SJCRH30 (cell line): ENCODE data around the gene BMP6. TPM values are rescaled to one million over a fixed set of nuclear protein-coding genes. Genes with fewer than 3 reads are reported as not detected.
"Not testable (repeated sequence)": the region's sequence is repeated elsewhere in the genome, so short reads cannot be mapped to it uniquely, and the experiment has no call there.

Source experiments
- DNase-seq, 2 experiments: peaks; one replicate each; pipeline ENCODE4 v3.0.0-alpha.2; 2015 to 2020
- H3K27ac ChIP-seq: fragments of 250-450 bp; sonication (Bioruptor Pico); 2 replicates; pipeline ENCODE4 v1.5.1; 2020; ENCODE audit warnings: mild to moderate bottlenecking, moderate library complexity
- H3K27me3 ChIP-seq: fragments of 250-450 bp; sonication (Bioruptor Pico); 2 replicates; pipeline ENCODE4 v1.5.1; 2020; ENCODE audit warnings: mild to moderate bottlenecking, moderate library complexity
- H3K36me3 ChIP-seq: fragments of 250-450 bp; sonication (Bioruptor Pico); 2 replicates; pipeline ENCODE4 v1.5.1; 2020; ENCODE audit warnings: mild to moderate bottlenecking, moderate library complexity
- H3K4me1 ChIP-seq: fragments of 250-450 bp; sonication (Bioruptor Pico); 2 replicates; pipeline ENCODE4 v1.5.1; 2020; ENCODE audit warnings: mild to moderate bottlenecking, moderate library complexity
- H3K4me3 ChIP-seq: fragments of 250-450 bp; sonication (Bioruptor Pico); 2 replicates; pipeline ENCODE4 v1.5.1; 2020; ENCODE audit warnings: mild to moderate bottlenecking, moderate library complexity
- H3K9me3 ChIP-seq: fragments of 250-450 bp; sonication (Bioruptor Pico); replicated peaks from 2 replicates; pipeline ENCODE4 v1.5.1; 2020; ENCODE audit warnings: mild to moderate bottlenecking, moderate library complexity
- total RNA-seq: library from RNA; depleted of rRNA; stranded (reverse); fragments of >200 nt; shearing (Covaris generic); gene quantifications from 2 replicates; pipeline ENCODE4 v1.2.3, GENCODE V29; 2014

BMP6 gene
- total RNA-seq, 1 experiment from 2014 or later = 2.2 TPM

DNA sequence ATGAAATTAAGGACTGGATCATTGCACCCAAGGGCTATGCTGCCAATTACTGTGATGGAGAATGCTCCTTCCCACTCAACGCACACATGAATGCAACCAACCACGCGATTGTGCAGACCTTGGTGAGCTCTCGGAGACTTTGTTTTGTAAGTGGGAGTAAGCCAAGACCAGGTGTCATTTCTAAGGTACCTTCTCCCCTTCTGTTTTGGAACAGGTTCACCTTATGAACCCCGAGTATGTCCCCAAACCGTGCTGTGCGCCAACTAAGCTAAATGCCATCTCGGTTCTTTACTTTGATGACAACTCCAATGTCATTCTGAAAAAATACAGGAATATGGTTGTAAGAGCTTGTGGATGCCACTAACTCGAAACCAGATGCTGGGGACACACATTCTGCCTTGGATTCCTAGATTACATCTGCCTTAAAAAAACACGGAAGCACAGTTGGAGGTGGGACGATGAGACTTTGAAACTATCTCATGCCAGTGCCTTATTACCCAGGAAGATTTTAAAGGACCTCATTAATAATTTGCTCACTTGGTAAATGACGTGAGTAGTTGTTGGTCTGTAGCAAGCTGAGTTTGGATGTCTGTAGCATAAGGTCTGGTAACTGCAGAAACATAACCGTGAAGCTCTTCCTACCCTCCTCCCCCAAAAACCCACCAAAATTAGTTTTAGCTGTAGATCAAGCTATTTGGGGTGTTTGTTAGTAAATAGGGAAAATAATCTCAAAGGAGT is 154.2 kb downstream of the BMP6 start:
- Histone ChIP-seq H3K4me3 (no peak overlapping the region), H3K4me1 (no peaks in the 10 kb centered on the region), H3K27ac (no peak overlapping the region), H3K27me3 (no peaks in the 10 kb centered on the region), H3K9me3 (no peaks in the 10 kb centered on the region), H3K36me3 (peaks cover 3% of the 10 kb centered on the region; the same call in 1 of the 2 replicates)
- DNase-seq = no peak

DNA sequence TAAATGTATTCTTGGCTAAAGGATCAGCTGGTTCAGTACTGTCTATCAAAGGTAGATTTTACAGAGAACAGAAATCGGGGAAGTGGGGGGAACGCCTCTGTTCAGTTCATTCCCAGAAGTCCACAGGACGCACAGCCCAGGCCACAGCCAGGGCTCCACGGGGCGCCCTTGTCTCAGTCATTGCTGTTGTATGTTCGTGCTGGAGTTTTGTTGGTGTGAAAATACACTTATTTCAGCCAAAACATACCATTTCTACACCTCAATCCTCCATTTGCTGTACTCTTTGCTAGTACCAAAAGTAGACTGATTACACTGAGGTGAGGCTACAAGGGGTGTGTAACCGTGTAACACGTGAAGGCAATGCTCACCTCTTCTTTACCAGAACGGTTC is 154.8 kb downstream of the BMP6 start:
- H3K27me3 ChIP-seq = no peaks in the 10 kb centered on the region
- H3K9me3 ChIP-seq = no peaks in the 10 kb centered on the region
- H3K4me1 ChIP-seq = no peaks in the 10 kb centered on the region
- DNase-seq = no peak
- peaks cover 3% of the 10 kb centered on the region; the same call in 1 of the 2 replicates for H3K36me3 ChIP-seq
- no peak overlapping the region for H3K4me3 ChIP-seq
- H3K27ac ChIP-seq = no peak overlapping the region

DNA sequence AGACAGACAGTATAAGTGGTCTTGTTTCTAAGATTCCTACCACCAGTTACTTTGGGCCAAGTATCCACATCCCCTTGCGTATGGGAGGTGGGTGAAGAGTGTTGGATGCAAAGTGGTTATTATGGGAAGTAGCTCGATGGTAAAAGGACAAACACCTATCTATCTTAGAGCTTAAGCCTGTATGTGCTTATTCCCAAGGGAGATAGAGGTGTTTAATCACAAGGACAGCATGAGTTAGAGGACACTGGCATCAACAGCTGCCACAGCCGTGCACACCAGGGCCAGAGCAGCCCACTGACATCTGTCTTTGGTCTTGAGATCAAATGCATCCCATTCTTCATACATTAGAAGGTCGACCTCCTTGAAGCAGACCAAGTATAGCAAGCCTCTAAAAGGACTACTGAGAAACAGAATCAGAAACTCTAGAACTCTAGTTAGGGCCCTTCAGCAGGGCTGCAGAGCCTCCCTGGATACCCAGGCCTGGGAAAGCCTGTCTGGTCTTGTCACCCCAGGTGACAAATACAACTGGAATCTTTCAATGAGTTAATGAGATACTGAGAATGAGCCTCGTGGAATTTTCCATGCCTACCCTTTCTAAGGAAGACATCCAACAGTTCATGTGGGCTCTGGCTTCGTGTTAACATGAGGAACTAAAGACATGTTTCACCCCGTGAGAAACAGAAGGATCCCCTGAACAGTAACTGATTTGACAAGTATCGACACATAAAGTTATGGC is 156.0 kb downstream of the BMP6 start:
- H3K27me3 ChIP-seq = no peaks in the 10 kb centered on the region
- H3K4me3 ChIP-seq = no peak overlapping the region
- DNase-seq = no peak
- H3K9me3 ChIP-seq = no peaks in the 10 kb centered on the region
- H3K27ac ChIP-seq = no peak overlapping the region
- peaks cover 3% of the 10 kb centered on the region; the same call in 1 of the 2 replicates for H3K36me3 ChIP-seq
- no peaks in the 10 kb centered on the region for H3K4me1 ChIP-seq

DNA sequence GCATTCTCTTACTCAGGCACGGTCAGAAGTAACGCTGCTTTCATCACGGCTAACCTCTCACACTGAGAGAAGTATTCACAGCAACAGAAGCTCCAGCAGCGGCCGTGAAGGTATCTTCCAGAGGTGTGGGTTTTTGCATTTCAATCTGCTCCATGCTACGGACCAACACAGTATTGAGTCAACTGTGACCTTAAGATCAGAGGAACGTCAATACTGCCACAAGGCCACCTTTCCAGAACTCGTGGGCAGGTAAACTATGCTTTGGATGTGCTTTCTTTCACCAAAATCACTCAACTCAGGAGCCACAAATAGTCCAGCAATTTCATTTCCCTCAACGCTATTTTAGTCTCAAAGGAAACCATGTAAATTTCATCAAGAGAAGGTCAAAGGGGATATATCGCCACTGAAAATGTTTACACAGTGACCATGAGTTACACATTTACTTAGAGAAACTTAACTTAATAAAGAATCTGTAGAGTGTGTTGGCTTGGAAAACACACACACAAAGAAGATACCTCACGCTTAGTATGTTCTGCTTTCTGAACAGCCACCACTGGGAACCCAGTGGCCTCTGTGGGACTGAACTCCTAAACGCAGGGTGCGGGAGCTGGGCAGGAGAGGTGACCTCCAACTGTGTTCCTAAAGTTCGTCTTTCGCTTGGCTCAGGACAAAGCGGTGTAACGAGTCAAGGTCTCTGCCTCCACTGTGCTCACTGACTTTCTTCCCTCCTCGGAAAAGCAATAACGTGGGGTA is 156.8 kb downstream of the BMP6 start:
- Histone ChIP-seq H3K36me3 (peaks cover 3% of the 10 kb centered on the region; the same call in 1 of the 2 replicates), H3K27me3 (no peaks in the 10 kb centered on the region), H3K4me3 (no peak overlapping the region)

DNA sequence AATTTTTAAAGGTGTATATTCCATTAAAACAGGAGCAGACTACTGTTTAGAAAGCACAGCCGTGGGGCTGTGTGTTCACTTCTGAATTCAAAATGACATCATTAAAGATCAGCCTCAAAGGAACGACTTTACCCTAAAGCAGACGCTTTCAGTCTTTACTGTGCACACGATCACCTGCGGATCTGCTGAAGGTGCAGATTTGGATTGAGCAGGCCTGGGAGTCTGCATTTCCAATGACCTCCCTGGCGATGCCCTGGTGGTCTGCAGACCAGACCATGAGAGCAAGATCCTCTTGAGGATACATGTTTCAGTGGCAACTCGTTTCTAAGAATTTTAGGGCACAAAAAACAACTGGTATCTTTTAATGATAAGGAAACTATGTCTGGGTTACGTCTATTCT is 157.5 kb downstream of the BMP6 start:
- Histone ChIP-seq H3K4me3 (no peak overlapping the region), H3K27ac (no peak overlapping the region), H3K36me3 (peaks cover 3% of the 10 kb centered on the region; the same call in 1 of the 2 replicates), H3K9me3 (no peaks in the 10 kb centered on the region), H3K4me1 (no peaks in the 10 kb centered on the region), H3K27me3 (no peaks in the 10 kb centered on the region)
- DNase-seq = no peak

More for the DNA sequence above, 156.8 kb downstream of the BMP6 start:
- no peak for DNase-seq
- Histone ChIP-seq H3K27ac (no peak overlapping the region), H3K9me3 (no peaks in the 10 kb centered on the region), H3K4me1 (no peaks in the 10 kb centered on the region)

DNA sequence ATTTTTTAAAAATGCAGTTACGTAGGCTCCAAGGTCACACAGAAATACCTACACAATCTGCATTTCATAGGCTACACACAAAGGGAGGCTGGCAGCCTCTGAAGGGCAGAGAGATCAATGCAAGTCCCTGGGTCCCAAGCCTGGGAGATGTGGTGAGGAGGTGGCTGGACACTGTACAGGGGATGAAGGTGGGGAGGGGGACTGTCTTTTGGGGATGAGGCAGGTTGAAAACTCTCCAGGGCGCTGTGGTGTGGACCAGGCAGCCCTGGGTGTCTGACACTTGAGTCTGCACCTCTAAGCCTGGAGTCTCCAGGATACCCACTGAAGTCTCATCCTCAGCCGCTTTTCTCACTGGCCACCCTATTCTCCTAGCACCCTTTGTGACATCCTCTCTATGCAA is 160.2 kb downstream of the BMP6 start:
- Histone ChIP-seq H3K4me1 (no peaks in the 10 kb centered on the region), H3K9me3 (no peaks in the 10 kb centered on the region), H3K4me3 (no peak overlapping the region), H3K27me3 (no peaks in the 10 kb centered on the region), H3K36me3 (peaks cover 3% of the 10 kb centered on the region; the same call in 1 of the 2 replicates), H3K27ac (no peak overlapping the region)
- no peak for DNase-seq

GRCh38 chr6:7887278-7887991 is 161.5 kb downstream of the BMP6 start:
- DNase-seq = no peak
- Histone ChIP-seq H3K27me3 (no peaks in the 10 kb centered on the region), H3K4me1 (no peaks in the 10 kb centered on the region), H3K36me3 (peaks cover 3% of the 10 kb centered on the region; the same call in 1 of the 2 replicates), H3K9me3 (no peaks in the 10 kb centered on the region), H3K27ac (no peak overlapping the region), H3K4me3 (no peak overlapping the region)

DNA sequence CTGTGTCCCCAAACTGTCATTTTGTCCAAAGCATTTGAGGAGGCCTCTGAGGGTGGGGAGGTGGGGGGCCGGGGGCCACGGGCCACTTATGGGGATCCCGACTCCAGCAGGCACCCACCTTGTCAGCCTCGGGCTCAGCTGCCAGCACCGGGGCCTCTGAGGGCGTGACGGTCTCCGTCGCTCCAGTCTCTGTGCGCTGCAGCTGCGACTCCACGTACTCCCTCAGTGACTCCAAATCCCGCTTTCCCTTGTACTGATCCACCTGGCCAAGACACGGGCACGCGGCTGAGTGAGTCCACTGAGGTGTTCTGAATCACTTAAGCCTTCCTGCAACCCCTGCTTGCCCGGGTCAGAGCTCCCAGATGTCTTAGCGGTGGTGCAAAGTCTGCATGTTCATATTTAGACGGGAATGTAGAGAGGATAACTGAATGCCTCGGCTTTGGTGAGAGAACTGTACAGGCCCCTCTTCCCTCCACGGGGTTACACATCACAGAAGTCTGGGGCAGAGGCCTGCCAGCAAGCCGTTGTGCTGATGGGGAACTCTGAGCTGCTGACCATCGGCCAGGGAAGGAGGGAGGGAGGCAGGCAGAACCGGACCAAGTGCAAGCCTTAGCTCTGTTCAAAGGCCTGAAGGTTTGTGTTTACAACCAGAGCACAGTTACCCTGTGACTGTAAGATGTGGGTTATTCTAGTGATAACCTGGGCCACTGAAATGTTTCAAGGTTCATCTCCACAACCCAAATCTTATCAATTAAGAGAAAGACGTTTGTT is 162.9 kb downstream of the BMP6 start:
- no peaks in the 10 kb centered on the region for H3K27me3 ChIP-seq
- H3K9me3 ChIP-seq = no peaks in the 10 kb centered on the region
- no peak for DNase-seq
- no peak overlapping the region for H3K27ac ChIP-seq
- peaks cover 3% of the 10 kb centered on the region; the same call in 1 of the 2 replicates for H3K36me3 ChIP-seq
- H3K4me3 ChIP-seq = no peak overlapping the region
- H3K4me1 ChIP-seq = no peaks in the 10 kb centered on the region

DNA sequence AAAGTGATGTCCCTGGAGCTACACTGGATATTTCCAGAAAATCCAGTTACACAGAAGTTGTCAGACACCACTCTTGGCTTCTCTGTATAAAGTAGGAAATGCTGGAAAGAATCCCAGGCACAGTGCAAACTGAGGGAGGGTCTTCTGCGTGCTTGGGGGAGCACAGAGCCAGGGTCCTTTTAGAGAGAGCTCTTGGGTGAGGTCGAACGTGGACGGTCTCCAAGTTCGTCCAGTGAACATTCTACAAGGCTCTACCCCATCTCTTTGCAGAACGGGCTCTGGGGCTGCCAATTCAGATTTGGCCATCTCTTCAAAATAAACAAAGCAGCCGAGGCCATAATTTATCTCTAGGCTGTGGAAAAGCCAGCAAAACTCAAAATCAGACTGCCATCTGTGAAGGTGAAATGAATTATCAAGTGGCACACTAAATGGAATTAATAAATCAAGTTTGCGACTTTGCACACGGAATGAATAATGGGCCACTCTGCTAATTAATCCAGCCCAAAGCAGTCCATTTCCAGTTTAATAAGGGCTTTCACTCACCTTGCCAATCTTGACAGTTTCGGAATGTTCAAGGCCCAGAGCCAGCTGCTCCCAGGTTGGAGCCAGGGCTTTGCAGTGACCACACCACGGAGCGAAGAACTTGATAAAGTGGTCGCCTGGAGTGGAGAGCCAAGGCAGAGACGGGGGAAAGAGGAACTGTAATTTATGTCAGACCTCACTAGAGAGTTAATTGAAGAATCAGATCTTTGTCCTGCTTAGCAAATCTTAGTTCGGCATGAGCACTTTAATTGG is 165.4 kb downstream of the BMP6 start:
- Histone ChIP-seq H3K9me3 (no peaks in the 10 kb centered on the region), H3K4me3 (no peak overlapping the region), H3K4me1 (no peaks in the 10 kb centered on the region), H3K27me3 (no peaks in the 10 kb centered on the region), H3K36me3 (peaks cover 7% of the 10 kb centered on the region; the same call in 1 of the 2 replicates), H3K27ac (no peak overlapping the region)
- DNase-seq = no peak

GRCh38 chr6:7892367-7892766 is 166.5 kb downstream of the BMP6 start:
- H3K4me1 ChIP-seq, H3K27me3 ChIP-seq, H3K36me3 ChIP-seq, DNase-seq, H3K27ac ChIP-seq, H3K9me3 ChIP-seq, H3K4me3 ChIP-seq: not testable (repeated sequence)

DNA sequence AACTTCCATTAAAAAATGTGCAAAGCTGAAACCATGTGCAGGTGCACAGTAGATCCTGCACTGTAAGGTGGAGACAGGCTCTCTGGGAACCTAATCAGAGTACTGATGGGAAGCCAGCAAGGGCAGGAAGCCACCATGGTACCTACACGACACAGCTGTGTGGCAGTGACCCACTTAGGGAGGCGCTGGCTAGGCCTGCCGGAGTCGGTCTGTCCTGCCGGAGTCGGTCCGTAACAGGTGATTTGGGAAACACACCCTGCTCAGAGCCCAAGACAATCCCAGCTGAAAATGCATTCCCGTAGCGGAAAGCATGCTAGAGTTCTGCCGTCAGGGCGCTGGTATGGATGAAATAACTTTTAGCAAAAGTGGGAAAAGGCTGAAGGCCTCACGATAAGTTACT is 167.4 kb downstream of the BMP6 start:
- Histone ChIP-seq H3K4me3 (no peak overlapping the region), H3K27ac (no peak overlapping the region), H3K27me3 (no peaks in the 10 kb centered on the region), H3K9me3 (no peaks in the 10 kb centered on the region), H3K4me1 (no peaks in the 10 kb centered on the region), H3K36me3 (peaks cover 7% of the 10 kb centered on the region; the same call in 1 of the 2 replicates)
- DNase-seq = no peak

DNA sequence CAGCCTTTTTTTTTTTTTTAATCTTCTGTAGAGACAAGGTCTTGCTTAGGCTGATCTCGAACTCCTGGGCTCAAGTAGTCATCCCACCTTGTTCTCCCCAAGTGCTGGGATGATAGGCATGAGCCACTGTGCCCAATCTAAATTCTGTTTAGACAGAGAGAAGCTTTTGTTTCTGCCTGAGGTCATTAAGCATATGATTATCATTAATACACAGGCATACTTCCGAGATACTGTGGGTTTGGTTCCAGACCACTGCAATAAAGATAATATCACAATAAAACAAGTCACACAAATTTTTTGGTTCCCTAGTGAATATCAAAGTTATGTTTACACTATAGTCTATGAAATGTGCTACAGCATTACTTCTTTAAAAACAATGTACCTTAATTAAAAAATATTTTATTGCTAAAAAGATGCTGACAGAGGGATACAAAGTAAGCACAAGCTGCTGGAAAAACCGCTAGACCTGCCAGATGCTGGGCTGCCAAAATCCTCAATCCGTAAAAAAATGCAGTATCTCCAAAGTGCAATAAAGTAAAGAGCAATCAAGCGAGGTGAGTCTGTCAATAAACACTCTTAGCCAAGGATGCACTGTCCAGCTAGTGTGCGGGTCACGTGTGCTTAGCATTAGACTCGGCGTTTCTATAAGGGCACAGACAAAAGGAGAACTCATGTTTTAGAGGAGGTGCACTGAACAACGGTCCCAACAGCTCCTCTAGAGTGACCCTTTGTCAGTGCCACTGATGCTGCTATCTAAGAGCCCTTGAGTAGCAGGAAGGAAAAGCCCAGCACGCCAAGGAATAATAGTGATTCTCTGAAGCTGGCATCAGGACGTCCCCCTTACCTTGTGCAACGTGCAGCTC is 168.6 kb downstream of the BMP6 start:
- no peak overlapping the region for H3K27ac ChIP-seq
- H3K9me3 ChIP-seq = no peaks in the 10 kb centered on the region

GRCh38 chr6:7895125-7895423 is 169.2 kb downstream of the BMP6 start:
- Histone ChIP-seq H3K27me3 (no peaks in the 10 kb centered on the region), H3K4me1 (no peaks in the 10 kb centered on the region), H3K9me3 (no peaks in the 10 kb centered on the region), H3K36me3 (peaks cover 7% of the 10 kb centered on the region; the same call in 1 of the 2 replicates), H3K27ac (no peak overlapping the region), H3K4me3 (no peak overlapping the region)
- no peak for DNase-seq

More for the DNA sequence above, 168.6 kb downstream of the BMP6 start:
- no peaks in the 10 kb centered on the region for H3K27me3 ChIP-seq
- no peak for DNase-seq
- H3K4me3 ChIP-seq = no peak overlapping the region
- H3K4me1 ChIP-seq = no peaks in the 10 kb centered on the region
- peaks cover 7% of the 10 kb centered on the region; the same call in 1 of the 2 replicates for H3K36me3 ChIP-seq
